GM10248 (cell line): ENCODE results near the gene SENP5.

ENCODE experiments used
- CTCF ChIA-PET: fragments of 300-600 bp; sonication (Branson Sonifier 250); formaldehyde crosslinking; extraction: SDS; loops from one replicate; lab custom pipeline; 2021; ENCODE audit warnings: antibody characterized with exemption; lab: Yijun Ruan, JAX
- POLR2A ChIA-PET: fragments of 350-650 bp; sonication (Branson Sonifier 250); formaldehyde crosslinking; extraction: SDS; loops from one replicate; lab custom pipeline; 2020; ENCODE audit warnings: antibody characterized with exemption; lab: Yijun Ruan, JAX
- DNase-seq: peaks from one replicate; pipeline ENCODE4 v3.0.0; 2012; ENCODE audit errors: extremely low spot score
- TF ChIP-seq, protein P1 (sequence below): IDR thresholded peaks from 2 replicates; pipeline ENCODE4 v1.5.1; 2012; ENCODE audit warnings: mild to moderate bottlenecking, low read depth; ENCODE audit errors: extremely low read depth, missing control alignments, control extremely low read depth

Gene SENP5

DNA sequence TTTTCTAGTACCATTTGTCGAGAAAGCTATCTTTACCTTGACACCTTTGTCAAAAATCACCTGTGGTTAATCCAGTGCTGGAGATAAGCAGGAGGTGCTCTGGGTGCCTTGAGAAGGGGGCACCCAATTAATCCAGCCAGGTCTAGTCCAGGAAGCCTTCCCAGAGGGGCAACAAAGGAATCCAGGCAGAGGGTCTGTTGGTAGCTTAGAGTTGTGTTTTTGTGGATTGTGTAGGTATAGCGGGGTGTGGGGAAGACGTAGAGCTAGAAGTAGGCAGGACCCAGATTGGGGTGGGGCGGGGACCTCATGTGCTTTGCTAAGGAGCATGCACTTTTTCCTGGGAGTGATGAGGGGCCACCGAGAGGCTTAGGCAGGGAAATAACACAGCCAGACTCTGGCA, 106.9 kb downstream of the SENP5 start:
- POLR2A ChIA-PET = no interaction called here
- CTCF ChIA-PET = interaction anchor here (0.7 to 1.0 kb wide), 2 partner anchors 35 to 55 kb away, joined by 3 to 4 read pairs; partner anchors contain the start of gene MELTF
- TF ChIP-seq, protein P1, sequence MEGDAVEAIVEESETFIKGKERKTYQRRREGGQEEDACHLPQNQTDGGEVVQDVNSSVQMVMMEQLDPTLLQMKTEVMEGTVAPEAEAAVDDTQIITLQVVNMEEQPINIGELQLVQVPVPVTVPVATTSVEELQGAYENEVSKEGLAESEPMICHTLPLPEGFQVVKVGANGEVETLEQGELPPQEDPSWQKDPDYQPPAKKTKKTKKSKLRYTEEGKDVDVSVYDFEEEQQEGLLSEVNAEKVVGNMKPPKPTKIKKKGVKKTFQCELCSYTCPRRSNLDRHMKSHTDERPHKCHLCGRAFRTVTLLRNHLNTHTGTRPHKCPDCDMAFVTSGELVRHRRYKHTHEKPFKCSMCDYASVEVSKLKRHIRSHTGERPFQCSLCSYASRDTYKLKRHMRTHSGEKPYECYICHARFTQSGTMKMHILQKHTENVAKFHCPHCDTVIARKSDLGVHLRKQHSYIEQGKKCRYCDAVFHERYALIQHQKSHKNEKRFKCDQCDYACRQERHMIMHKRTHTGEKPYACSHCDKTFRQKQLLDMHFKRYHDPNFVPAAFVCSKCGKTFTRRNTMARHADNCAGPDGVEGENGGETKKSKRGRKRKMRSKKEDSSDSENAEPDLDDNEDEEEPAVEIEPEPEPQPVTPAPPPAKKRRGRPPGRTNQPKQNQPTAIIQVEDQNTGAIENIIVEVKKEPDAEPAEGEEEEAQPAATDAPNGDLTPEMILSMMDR = no peak

DNA sequence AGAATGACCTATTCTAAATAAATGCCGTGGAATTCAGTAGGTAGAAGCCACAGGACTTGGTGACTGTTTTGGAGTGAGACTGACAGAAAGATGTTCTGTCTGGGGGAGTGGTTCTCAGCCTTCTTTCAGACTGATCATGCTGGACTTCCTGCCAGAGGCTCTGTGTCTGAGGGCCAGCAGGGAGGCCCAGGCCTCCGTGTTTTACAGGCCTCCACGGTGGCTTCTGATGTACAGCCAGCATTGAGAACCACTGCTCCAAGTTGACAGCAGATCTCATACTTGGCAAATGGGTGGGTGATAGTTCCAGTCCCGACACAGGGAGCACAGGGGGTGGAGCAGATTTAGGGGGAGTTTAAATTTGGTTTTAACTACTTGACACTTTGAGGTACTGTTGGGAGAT, 107.6 kb downstream of the SENP5 start:
- DNase-seq = no peak
- POLR2A ChIA-PET = interaction anchor here (0.5 kb wide), 1 partner anchor 143 kb away, joined by 7 read pairs; no protein-coding TSS in a partner anchor
- TF ChIP-seq, protein P1 = no peak
- CTCF ChIA-PET = interaction anchor here (1.0 kb wide), 3 partner anchors 35 to 437 kb away, joined by 3 to 5 read pairs (median 3); partner anchors contain the start of gene MELTF

More for the DNA sequence above, 106.9 kb downstream of the SENP5 start:
- DNase-seq = no peak

DNA sequence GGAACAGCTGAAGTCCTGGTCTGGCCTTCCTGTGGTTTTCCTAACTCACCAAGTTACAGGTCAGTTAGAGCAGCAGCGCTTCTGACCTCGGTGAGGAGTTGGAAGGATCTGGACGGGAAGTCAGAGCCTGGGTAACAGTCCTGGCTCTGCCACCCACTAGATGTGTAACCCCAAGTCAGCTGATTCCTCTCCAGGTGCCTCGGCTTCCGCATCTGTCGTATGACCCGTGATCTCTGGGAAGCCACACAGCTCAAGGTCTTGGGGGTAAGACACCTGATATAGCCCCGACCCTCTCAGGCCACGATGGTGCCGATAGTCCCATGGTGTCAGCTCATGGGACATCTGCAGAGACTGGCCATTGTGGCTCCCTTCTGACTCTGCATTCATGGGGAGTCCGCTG, 109.2 kb downstream of the SENP5 start:
- TF ChIP-seq, protein P1 = no peak
- CTCF ChIA-PET = interaction anchor here (1.1 to 1.3 kb wide), 2 partner anchors 140 to 442 kb away, joined by 3 to 4 read pairs; no protein-coding TSS in a partner anchor
- DNase-seq = no peak
- POLR2A ChIA-PET = no interaction called here

DNA sequence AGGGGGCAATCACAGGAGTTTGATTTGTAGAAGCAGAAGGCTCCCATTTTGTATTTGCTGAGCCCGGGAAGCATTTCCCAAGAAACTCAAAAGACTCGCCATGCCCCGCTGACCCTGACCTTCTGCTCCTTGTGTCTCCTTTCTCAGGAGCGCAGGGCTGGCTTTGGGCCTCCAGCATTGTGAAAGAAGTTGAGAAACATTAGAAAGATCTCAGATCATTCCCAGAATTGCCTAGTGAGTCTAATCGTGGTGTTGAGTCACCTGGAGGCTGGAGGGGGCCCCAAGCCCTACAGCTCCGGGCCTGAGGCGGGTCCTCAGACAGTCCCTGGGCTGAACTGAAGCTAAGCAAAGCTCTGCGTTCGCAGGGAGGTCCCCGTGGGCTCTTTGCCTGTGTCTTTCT, 111.8 kb downstream of the SENP5 start:
- POLR2A ChIA-PET = no interaction called here
- CTCF ChIA-PET = interaction anchor here (0.8 to 1.7 kb wide), 5 partner anchors 8 to 522 kb away, joined by 3 to 8 read pairs (median 3); no protein-coding TSS in a partner anchor
- TF ChIP-seq, protein P1 = no peak
- DNase-seq = no peak

DNA sequence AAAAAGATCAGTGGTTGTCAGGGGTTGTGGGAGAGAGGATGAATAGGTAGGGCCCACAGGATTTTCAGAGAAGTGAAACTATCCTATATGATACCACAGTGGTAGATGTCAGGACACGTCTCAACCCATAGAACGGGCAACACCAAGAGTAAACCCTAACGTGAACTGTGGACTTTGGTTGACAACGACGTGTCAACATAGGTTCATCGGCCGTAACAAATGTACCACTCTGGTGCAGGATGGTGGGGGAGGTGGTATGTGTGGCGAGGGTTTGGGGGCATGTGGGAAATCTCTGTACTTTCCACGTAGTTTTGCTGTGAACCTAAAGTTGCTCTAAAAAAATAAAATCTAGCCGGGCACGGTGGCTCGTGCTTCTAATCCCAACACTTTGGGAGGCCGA, 113.9 kb downstream of the SENP5 start:
- no peak for DNase-seq
- POLR2A ChIA-PET = no interaction called here
- CTCF ChIA-PET = no interaction called here
- TF ChIP-seq, protein P1 = no peak

DNA sequence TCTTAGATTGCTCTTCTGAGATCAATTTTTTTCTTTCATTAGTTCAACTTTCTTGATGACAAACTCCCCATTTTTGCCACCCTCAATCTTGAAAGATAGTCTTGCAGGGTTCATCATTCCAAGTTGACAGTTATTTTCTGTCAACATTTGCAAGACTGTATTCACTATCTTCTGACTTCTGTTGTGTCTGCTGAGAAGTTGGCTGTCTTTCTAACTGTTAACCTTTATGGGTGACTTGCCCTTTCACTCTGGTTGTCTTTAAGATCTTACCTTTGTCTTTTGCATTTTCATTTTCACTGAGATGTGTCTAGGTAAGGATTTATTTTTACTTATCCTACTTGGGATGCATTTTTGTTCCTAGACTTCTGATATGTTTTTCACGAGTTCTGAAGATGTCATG, 115.5 kb downstream of the SENP5 start:
- DNase-seq = no peak
- TF ChIP-seq, protein P1 = no peak
- POLR2A ChIA-PET = no interaction called here
- CTCF ChIA-PET = interaction anchor here (1.0 kb wide), 1 partner anchor 199 kb away, joined by 3 read pairs; no protein-coding TSS in a partner anchor
